PFSK-1 (cell line): ENCODE results near the gene SLIT3.

Experiments used
- POLR2AphosphoS5 ChIP-seq: IDR thresholded peaks from 2 replicates; pipeline ENCODE4 v1.6.1; 2012; ENCODE audit warnings: low read depth, mild to moderate bottlenecking, control low read depth, low read length, moderate library complexity
- SIN3A ChIP-seq: IDR thresholded peaks from 2 replicates; pipeline ENCODE4 v1.6.1; 2012; ENCODE audit warnings: mild to moderate bottlenecking, low read length, moderate library complexity, borderline replicate concordance; ENCODE audit not compliant: insufficient read depth
- TAF1 ChIP-seq: IDR thresholded peaks from 2 replicates; pipeline ENCODE4 v1.6.1; 2012; ENCODE audit warnings: low read length, control low read depth, borderline replicate concordance; ENCODE audit not compliant: insufficient read depth

DNA sequence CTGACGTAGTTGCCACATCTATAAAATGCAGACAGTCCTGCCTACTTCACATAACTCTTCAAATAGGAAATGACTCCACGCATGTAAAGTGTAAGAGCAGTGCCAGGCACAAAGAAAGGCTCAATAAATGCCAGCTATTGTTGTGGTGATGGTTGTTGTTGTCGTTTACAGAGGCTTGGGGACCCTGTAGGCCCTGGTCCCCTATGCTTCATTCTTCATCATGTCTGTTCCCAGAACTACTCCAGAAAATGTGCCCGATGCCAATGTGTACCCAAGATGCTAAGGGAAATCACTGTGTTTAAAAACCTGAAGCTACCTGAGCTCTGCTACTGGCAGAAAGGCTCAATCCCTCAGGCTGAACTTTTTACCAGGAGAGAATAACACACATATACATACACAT lies 9.1 kb downstream of the SLIT3 start:
- no peak for TF ChIP-seq SIN3A
- no peak for TF ChIP-seq TAF1
- no peak for TF ChIP-seq POLR2AphosphoS5
